ENCODE results near the gene ATXN7L3.

The ATXN7L3 gene

GRCh38 chr17:44222112-44222869, 22.6 kb upstream of the ATXN7L3 start:
- TF ChIP-seq, protein P1, sequence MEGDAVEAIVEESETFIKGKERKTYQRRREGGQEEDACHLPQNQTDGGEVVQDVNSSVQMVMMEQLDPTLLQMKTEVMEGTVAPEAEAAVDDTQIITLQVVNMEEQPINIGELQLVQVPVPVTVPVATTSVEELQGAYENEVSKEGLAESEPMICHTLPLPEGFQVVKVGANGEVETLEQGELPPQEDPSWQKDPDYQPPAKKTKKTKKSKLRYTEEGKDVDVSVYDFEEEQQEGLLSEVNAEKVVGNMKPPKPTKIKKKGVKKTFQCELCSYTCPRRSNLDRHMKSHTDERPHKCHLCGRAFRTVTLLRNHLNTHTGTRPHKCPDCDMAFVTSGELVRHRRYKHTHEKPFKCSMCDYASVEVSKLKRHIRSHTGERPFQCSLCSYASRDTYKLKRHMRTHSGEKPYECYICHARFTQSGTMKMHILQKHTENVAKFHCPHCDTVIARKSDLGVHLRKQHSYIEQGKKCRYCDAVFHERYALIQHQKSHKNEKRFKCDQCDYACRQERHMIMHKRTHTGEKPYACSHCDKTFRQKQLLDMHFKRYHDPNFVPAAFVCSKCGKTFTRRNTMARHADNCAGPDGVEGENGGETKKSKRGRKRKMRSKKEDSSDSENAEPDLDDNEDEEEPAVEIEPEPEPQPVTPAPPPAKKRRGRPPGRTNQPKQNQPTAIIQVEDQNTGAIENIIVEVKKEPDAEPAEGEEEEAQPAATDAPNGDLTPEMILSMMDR (IDR thresholded peaks at IDR 0.05; ENCODE audit: borderline replicate concordance, control extremely low read depth, extremely low read depth, insufficient read depth, missing control alignments) = peak; percentile 19
- DNase-seq (ENCODE audit: low spot score) = peak; percentile 80
- in situ Hi-C loops (cut with MboI; ENCODE audit: low sequenced_read_pairs, unreplicated experiment) = loop anchor here (25.0 kb wide), 1 partner anchor 290 kb away; the partner anchor contains the start of gene GPATCH8

- TF ChIP-seq, protein P1 (IDR thresholded peaks at IDR 0.05; ENCODE audit: borderline replicate concordance, control extremely low read depth, extremely low read depth, insufficient read depth, missing control alignments) = no peak
- in situ Hi-C loops (cut with MboI; ENCODE audit: low sequenced_read_pairs, unreplicated experiment) = loop anchor here (25.0 kb wide), 1 partner anchor 291 kb away; the partner anchor contains the start of gene GPATCH8
- DNase-seq (ENCODE audit: low spot score) = peak; percentile 50
Observed at GRCh38 chr17:44221862-44222111, 22.1 kb upstream of the ATXN7L3 start.

DNA sequence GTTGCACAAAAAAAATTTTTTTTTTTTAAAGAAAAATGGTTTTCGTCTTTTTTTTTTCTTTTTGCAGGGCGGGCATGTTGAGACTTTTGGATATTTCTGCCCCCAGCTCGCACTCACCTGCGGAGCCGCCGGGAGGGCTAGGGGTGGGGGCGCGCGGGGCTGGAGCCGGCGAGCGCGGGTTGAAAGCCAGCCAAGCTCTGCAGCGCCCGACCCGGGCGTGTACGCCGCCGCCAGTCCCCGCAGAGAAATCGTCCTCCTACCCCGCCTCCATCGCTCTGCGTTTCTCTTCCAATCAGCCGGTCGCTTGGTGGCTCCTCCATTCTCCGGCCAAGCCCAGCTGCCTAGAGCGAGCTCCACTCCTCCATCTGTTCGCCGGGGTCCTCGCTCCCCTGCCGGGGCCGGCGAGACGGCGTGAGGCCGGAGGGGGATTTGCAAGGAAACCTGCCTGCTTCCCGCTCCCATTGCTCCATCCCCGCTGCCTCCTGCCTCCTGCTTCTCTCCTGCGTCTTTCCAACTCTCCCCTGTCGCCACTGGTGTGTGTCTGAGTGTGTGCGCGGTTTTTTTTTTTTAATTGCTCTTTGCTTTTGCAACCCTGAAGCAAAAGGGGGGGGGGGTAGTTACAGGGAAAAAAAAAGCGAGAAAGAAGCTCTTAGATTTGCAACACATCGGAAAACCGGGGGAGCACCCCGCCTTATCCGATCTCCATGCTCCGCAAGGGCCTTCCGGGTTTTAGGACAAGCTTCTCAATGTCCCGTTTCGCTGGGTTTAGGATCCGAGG, 21.6 kb upstream of the ATXN7L3 start:
- peak; percentile 84 for DNase-seq (ENCODE audit: low spot score)
- TF ChIP-seq, protein P1 (IDR thresholded peaks at IDR 0.05; ENCODE audit: borderline replicate concordance, control extremely low read depth, extremely low read depth, insufficient read depth, missing control alignments) = no peak
- in situ Hi-C loops (cut with MboI; ENCODE audit: low sequenced_read_pairs, unreplicated experiment) = loop anchor here (25.0 kb wide), 1 partner anchor 291 kb away; the partner anchor contains the start of gene GPATCH8

GRCh38 chr17:44220213-44221083, 20.8 kb upstream of the ATXN7L3 start:
- in situ Hi-C loops (cut with MboI; ENCODE audit: low sequenced_read_pairs, unreplicated experiment) = loop anchor here (25.0 kb wide), 1 partner anchor 292 kb away; the partner anchor contains the start of gene GPATCH8
- peak; percentile 77 for DNase-seq (ENCODE audit: low spot score)
- TF ChIP-seq, protein P1 (IDR thresholded peaks at IDR 0.05; ENCODE audit: borderline replicate concordance, control extremely low read depth, extremely low read depth, insufficient read depth, missing control alignments) = no peak

DNA sequence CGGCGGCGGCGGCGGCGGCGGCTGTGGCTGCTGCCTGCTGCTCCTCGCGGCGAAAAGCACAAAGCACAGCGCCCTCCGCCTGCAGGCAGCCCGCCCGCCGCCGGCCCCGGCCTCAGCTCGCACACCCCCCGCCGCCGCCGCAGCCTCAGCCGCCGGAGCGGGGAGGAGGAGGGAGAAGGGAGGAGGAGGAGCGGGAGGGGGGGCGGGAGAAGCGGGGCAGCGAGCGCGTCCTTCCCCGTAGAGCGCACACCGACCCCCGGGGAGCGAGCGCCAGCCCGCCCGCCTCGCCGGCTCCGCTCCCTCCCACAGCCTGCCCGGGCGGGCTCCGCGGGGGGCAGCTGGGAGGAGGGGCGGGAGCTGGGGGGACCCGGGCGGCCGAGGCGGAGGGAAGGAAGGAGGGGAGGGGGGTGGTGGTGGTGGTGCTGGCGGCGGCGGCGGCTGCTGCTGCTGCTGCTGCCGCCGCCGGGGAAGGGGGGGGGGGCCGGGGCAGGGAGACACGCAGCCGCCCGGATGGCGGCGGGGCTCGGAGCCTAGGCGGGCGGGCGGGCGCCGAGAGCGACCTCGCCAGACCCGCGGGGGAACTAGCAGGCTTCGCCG, 20.0 kb upstream of the ATXN7L3 start, which contains the start of gene UBTF:
Gene UBTF (minus strand): TSS at position 60 of the 597 bp plus-strand sequence. CDS start 1,446 bp downstream, outside the sequence.
- in situ Hi-C loops (cut with MboI; ENCODE audit: low sequenced_read_pairs, unreplicated experiment) = loop anchor here (25.0 kb wide), 1 partner anchor 293 kb away; the partner anchor contains the start of gene GPATCH8
- TF ChIP-seq, protein P1 (IDR thresholded peaks at IDR 0.05; ENCODE audit: borderline replicate concordance, control extremely low read depth, extremely low read depth, insufficient read depth, missing control alignments) = peak; percentile 19
- peak; percentile 72 for DNase-seq (ENCODE audit: low spot score)
